Stimulated activated CD8-positive, alpha-beta memory T cell treated with anti-CD3 and anti-CD28 coated beads, Interleukin-15, amount 100 ng/mL, for 24 hours (primary cell): ENCODE results near the gene LHFPL2.

Source experiments
- DNase-seq: peaks from one replicate; pipeline ENCODE4 v3.0.0-alpha.2; 2020; ENCODE audit warnings: low read depth

Gene LHFPL2

GRCh38 chr5:78543916-78544315 lies 104.7 kb downstream of the LHFPL2 start:
- DNase-seq, result no peak

- DNase-seq, result no peak
These were observed 105.3 kb downstream of the LHFPL2 start for GRCh38 chr5:78543292-78543691.

GRCh38 chr5:78542321-78542840 lies 106.2 kb downstream of the LHFPL2 start:
- no peak for DNase-seq

GRCh38 chr5:78541086-78541654 lies 107.4 kb downstream of the LHFPL2 start:
- DNase-seq, result no peak

- no peak for DNase-seq
These were observed 108.1 kb downstream of the LHFPL2 start for GRCh38 chr5:78540335-78541085.

- DNase-seq, result no peak
These were observed 110.2 kb downstream of the LHFPL2 start for GRCh38 chr5:78538240-78538850.

GRCh38 chr5:78537821-78538220 lies 110.8 kb downstream of the LHFPL2 start:
- DNase-seq, result no peak

- DNase-seq, result no peak
These were observed 111.2 kb downstream of the LHFPL2 start for GRCh38 chr5:78537411-78537810.

GRCh38 chr5:78536661-78537196 lies 111.8 kb downstream of the LHFPL2 start:
- DNase-seq, result no peak

GRCh38 chr5:78534905-78535200 lies 113.7 kb downstream of the LHFPL2 start:
- DNase-seq, result no peak

GRCh38 chr5:78534148-78534904 lies 114.2 kb downstream of the LHFPL2 start:
- DNase-seq, result no peak

GRCh38 chr5:78533356-78533755 lies 115.2 kb downstream of the LHFPL2 start:
- DNase-seq, result no peak

- DNase-seq, result no peak
These were observed 118.1 kb downstream of the LHFPL2 start for GRCh38 chr5:78530342-78531096.

- no peak for DNase-seq
These were observed 120.6 kb downstream of the LHFPL2 start for GRCh38 chr5:78527925-78528324.

GRCh38 chr5:78527054-78527859 lies 121.3 kb downstream of the LHFPL2 start:
- no peak for DNase-seq

GRCh38 chr5:78526049-78526525 lies 122.5 kb downstream of the LHFPL2 start:
- DNase-seq, result no peak

GRCh38 chr5:78523314-78524193 lies 125.0 kb downstream of the LHFPL2 start:
- no peak for DNase-seq

GRCh38 chr5:78522476-78523260 lies 125.9 kb downstream of the LHFPL2 start:
- no peak for DNase-seq

- no peak for DNase-seq
These were observed 127.1 kb downstream of the LHFPL2 start for GRCh38 chr5:78521455-78521854.
